ENCODE data around the gene DIS3L2.

DNA sequence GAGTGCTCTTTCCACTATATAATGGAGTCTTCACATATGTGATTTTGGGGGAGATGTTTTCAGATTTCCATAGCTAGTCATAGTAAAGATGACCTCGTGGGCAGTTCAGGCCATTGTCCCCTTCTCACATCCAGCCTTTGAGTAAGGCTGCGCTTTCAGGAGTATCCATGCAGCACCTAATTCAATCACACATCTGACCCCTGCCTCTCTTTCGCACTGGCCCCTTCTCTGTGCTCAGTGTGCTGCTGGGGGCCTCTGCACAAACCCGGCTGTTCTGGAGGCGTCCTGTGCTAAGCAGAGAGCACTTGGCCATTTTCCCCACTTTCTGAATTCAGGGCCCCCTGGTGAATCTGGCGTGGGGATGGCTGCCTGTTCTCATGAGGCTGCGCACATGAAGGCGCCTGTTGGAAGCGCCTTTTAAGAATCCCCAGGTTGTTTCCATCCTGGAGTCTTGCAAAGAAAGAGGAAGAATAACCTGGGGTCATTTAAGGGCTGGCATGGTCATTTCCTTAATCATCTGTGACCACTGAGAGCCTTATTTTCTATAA, 321.1 kb downstream of the DIS3L2 start:
- no peak for TF ChIP-seq POLR2A (IDR thresholded peaks at IDR 0.05)
- TF ChIP-seq, protein P1, sequence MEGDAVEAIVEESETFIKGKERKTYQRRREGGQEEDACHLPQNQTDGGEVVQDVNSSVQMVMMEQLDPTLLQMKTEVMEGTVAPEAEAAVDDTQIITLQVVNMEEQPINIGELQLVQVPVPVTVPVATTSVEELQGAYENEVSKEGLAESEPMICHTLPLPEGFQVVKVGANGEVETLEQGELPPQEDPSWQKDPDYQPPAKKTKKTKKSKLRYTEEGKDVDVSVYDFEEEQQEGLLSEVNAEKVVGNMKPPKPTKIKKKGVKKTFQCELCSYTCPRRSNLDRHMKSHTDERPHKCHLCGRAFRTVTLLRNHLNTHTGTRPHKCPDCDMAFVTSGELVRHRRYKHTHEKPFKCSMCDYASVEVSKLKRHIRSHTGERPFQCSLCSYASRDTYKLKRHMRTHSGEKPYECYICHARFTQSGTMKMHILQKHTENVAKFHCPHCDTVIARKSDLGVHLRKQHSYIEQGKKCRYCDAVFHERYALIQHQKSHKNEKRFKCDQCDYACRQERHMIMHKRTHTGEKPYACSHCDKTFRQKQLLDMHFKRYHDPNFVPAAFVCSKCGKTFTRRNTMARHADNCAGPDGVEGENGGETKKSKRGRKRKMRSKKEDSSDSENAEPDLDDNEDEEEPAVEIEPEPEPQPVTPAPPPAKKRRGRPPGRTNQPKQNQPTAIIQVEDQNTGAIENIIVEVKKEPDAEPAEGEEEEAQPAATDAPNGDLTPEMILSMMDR (IDR thresholded peaks at IDR 0.05) = no peak
- TF ChIP-seq POLR2AphosphoS5 (IDR thresholded peaks at IDR 0.05; ENCODE audit: insufficient read depth in 1 of 2, low read depth in 1 of 2) = no peak
